ENCODE measurements around the gene OSCP1. TPM values are rescaled to one million over a fixed set of nuclear protein-coding genes. Genes with fewer than 3 reads are reported as not detected.

OSCP1 gene
- polyA plus RNA-seq, 3 donors from 2014 or later = 2.7 TPM; not detected in 2

GRCh38 chr1:36448530-36449056 lies 1.7 kb downstream of the OSCP1 start:
- H3K36me3 Mint-ChIP-seq = no peaks in the 10 kb centered on the region
- peaks cover 19 to 20% of the 10 kb centered on the region in 2 donors for H3K4me1 Mint-ChIP-seq
- peak overlapping the region in 2 of 5 donors; percentile 18 to 44 for H3K4me3 Mint-ChIP-seq
- H3K27me3 Mint-ChIP-seq (ENCODE audit: low read depth in 3 of 3) = peaks cover 8 to 12% (median 11%) of the 10 kb centered on the region in 3 donors
- DNase-seq = no peak
- peak overlapping the region in 3 of 6 donors; percentile 5 to 87 (median 63) for H3K27ac Mint-ChIP-seq
- no peaks in the 10 kb centered on the region for H3K9me3 Mint-ChIP-seq

DNA sequence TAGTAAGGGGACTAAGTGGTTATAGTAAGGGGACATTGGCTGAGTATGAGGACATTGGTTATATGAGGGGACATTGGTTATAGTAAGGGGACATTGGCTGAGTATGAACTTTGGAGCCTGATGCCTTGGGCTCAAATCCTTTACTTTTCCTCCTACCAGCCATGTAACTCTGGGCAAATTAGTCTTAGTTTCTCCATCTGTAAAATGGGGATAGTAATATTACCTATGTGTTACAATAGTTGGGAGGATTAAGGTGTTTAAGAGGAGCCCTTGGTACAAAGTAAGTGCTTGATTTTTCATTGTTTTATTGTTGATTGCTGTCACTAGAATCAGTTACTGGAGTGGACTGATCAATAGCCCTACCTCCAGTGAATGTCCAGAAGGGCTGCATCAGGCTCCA lies 2.8 kb downstream of the OSCP1 start:
- Mint-ChIP-seq H3K36me3 (no peaks in the 10 kb centered on the region), H3K27me3 (ENCODE audit: low read depth in 3 of 3) (peaks cover 8 to 12% (median 8%) of the 10 kb centered on the region in 3 donors), H3K4me3 (no peak overlapping the region), H3K4me1 (peaks cover 18 to 20% of the 10 kb centered on the region in 2 donors), H3K27ac (no peak overlapping the region), H3K9me3 (no peaks in the 10 kb centered on the region)
- no peak for DNase-seq

GRCh38 chr1:36446746-36447145 lies 3.5 kb downstream of the OSCP1 start:
- H3K9me3 Mint-ChIP-seq = no peaks in the 10 kb centered on the region
- no peak overlapping the region for H3K4me3 Mint-ChIP-seq
- H3K27me3 Mint-ChIP-seq (ENCODE audit: low read depth in 3 of 3) = peaks cover 6 to 12% (median 8%) of the 10 kb centered on the region in 3 donors
- H3K4me1 Mint-ChIP-seq = peaks cover 16 to 19% of the 10 kb centered on the region in 2 donors
- H3K27ac Mint-ChIP-seq = no peak overlapping the region
- DNase-seq = no peak
- no peaks in the 10 kb centered on the region for H3K36me3 Mint-ChIP-seq

- H3K4me1 Mint-ChIP-seq = peaks cover 11 to 14% of the 10 kb centered on the region in 2 donors
- peaks cover 6 to 12% (median 7%) of the 10 kb centered on the region in 3 donors for H3K27me3 Mint-ChIP-seq (ENCODE audit: low read depth in 3 of 3)
- no peaks in the 10 kb centered on the region for H3K9me3 Mint-ChIP-seq
- DNase-seq = no peak
- H3K4me3 Mint-ChIP-seq = no peak overlapping the region
- H3K27ac Mint-ChIP-seq = no peak overlapping the region
- H3K36me3 Mint-ChIP-seq = no peaks in the 10 kb centered on the region
Observed at GRCh38 chr1:36446271-36446670, 4.0 kb downstream of the OSCP1 start.

DNA sequence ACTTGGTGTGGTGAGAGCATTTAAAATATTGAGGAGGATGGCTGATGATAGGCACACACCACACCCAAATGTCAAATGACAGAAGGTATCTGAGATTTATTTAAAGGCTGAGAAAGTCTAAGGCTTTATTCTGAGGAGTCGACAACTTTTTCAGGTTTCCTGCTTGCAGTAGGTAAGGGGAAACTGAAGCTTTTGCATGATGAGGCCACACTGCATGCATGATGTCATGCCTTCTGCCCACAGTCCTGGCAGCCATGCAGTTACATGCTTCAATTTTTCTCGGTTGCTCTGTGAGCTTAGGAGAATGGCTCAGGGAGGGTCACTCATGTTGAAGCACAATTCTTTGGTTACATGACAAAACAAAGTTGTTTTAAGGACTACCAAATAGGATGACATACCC lies 7.0 kb downstream of the OSCP1 start:
- Mint-ChIP-seq H3K4me1 (no peaks in the 10 kb centered on the region), H3K27me3 (ENCODE audit: low read depth in 3 of 3) (peaks cover 0 to 2% (median 2%) of the 10 kb centered on the region in 3 donors), H3K36me3 (no peaks in the 10 kb centered on the region), H3K4me3 (no peak overlapping the region), H3K27ac (no peak overlapping the region), H3K9me3 (no peaks in the 10 kb centered on the region)
- DNase-seq = no peak

GRCh38 chr1:36442337-36442736 lies 7.9 kb downstream of the OSCP1 start:
- Mint-ChIP-seq H3K4me1 (no peaks in the 10 kb centered on the region), H3K36me3 (no peaks in the 10 kb centered on the region), H3K4me3 (no peak overlapping the region), H3K27me3 (ENCODE audit: low read depth in 3 of 3) (peaks cover 0 to 2% (median 2%) of the 10 kb centered on the region in 3 donors), H3K9me3 (no peaks in the 10 kb centered on the region), H3K27ac (no peak overlapping the region)
- no peak for DNase-seq

DNA sequence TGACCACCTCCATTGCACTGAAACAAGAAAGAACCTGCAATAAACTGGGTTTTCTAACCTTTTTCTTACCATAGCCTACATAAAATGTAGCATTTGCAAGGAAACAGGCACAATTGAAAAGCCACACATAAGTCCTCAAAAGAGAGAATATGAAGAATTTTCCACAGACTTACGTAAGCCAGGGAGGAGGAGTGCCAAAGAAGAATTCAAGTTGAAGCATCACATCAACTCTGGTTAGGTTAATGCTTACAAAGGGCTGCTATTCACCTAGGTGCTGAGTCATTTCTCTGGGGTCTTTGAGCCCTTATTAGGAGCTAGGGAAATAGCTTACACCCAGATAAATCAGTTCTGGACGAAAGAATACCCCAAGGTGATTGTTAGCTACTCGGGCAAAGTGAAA lies 9.6 kb downstream of the OSCP1 start:
- Mint-ChIP-seq H3K27me3 (ENCODE audit: low read depth in 3 of 3) (peaks cover 0 to 2% (median 2%) of the 10 kb centered on the region in 3 donors), H3K4me3 (no peak overlapping the region), H3K36me3 (no peaks in the 10 kb centered on the region), H3K27ac (no peak overlapping the region), H3K9me3 (no peaks in the 10 kb centered on the region), H3K4me1 (no peaks in the 10 kb centered on the region)
- no peak for DNase-seq

GRCh38 chr1:36440044-36440443 lies 10.2 kb downstream of the OSCP1 start:
- H3K36me3 Mint-ChIP-seq = no peaks in the 10 kb centered on the region

DNA sequence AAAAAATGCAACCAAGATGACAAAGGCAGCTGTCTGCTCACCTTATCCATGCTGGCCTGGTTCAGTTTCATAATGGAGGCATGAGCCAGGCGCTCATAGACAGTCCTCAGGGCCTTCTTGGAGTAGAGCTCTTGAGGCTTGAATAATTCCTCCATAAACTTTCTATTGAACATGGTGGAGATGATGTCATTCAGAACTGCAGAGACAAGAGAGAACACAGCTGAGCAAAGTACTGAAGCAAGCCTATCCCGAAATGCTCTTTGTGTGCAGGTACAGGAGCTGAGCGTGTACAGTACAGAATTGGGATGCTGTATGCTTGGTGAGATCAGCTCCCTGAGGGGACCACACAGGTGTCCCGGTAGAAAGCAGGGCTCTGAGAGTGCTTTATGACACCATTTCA lies 11.5 kb downstream of the OSCP1 start:
- H3K36me3 Mint-ChIP-seq = no peaks in the 10 kb centered on the region
- no peak overlapping the region for H3K4me3 Mint-ChIP-seq
- no peaks in the 10 kb centered on the region for H3K4me1 Mint-ChIP-seq
- no peak for DNase-seq
- H3K9me3 Mint-ChIP-seq = no peaks in the 10 kb centered on the region
- peaks cover 0 to 2% (median 0%) of the 10 kb centered on the region in 3 donors for H3K27me3 Mint-ChIP-seq (ENCODE audit: low read depth in 3 of 3)
- H3K27ac Mint-ChIP-seq = no peak overlapping the region

More at GRCh38 chr1:36440044-36440443, 10.2 kb downstream of the OSCP1 start:
- Mint-ChIP-seq H3K4me1 (no peaks in the 10 kb centered on the region), H3K4me3 (no peak overlapping the region), H3K27me3 (ENCODE audit: low read depth in 3 of 3) (peaks cover 0 to 2% (median 2%) of the 10 kb centered on the region in 3 donors), H3K27ac (no peak overlapping the region), H3K9me3 (no peaks in the 10 kb centered on the region)
- DNase-seq = no peak

- H3K27me3 Mint-ChIP-seq (ENCODE audit: low read depth in 3 of 3) = peaks cover 0 to 2% (median 2%) of the 10 kb centered on the region in 3 donors
- no peaks in the 10 kb centered on the region for H3K4me1 Mint-ChIP-seq
- no peaks in the 10 kb centered on the region for H3K9me3 Mint-ChIP-seq
- H3K36me3 Mint-ChIP-seq = no peaks in the 10 kb centered on the region
- DNase-seq = no peak
- no peak overlapping the region for H3K4me3 Mint-ChIP-seq
- H3K27ac Mint-ChIP-seq = no peak overlapping the region
Observed at GRCh38 chr1:36436821-36437220, 13.4 kb downstream of the OSCP1 start.

DNA sequence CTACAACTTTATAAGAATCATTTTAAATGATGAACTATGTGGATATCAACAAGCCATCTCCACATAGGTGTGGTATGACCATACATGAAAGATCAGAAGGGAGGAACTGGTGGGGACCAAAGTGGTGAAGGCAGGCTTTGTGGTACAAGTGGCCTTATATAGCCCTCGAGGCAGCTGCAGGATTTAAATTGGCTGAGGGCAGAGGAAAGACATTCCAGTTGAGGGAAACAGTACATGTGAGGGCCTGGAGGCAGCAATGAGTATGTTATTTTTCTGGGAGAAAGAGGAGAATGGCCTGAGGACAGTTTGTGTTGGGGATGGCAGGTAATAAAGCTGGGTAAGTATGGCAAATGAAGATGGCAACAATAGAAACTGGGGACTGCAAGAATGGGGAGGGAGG lies 17.1 kb downstream of the OSCP1 start:
- Mint-ChIP-seq H3K4me1 (no peaks in the 10 kb centered on the region), H3K36me3 (peaks cover 0 to 6% (median 5%) of the 10 kb centered on the region in 3 donors), H3K9me3 (no peaks in the 10 kb centered on the region), H3K27me3 (ENCODE audit: low read depth in 3 of 3) (peaks cover 0 to 2% (median 0%) of the 10 kb centered on the region in 3 donors), H3K27ac (no peak overlapping the region), H3K4me3 (no peak overlapping the region)
- DNase-seq = no peak

- Mint-ChIP-seq H3K36me3 (peaks cover 0 to 6% (median 5%) of the 10 kb centered on the region in 3 donors), H3K4me1 (no peaks in the 10 kb centered on the region)
Observed at GRCh38 chr1:36432616-36433015, 17.6 kb downstream of the OSCP1 start.

GRCh38 chr1:36425791-36426190 lies 24.5 kb downstream of the OSCP1 start:
- no peak for DNase-seq
- H3K4me1 Mint-ChIP-seq = peaks cover 2 to 4% of the 10 kb centered on the region in 2 donors
- H3K9me3 Mint-ChIP-seq = no peaks in the 10 kb centered on the region
- H3K36me3 Mint-ChIP-seq = peaks cover 1% of the 10 kb centered on the region in 3 donors
- peak overlapping the region in 2 of 6 donors; percentile 10 to 27 for H3K27ac Mint-ChIP-seq
- no peaks in the 10 kb centered on the region for H3K27me3 Mint-ChIP-seq (ENCODE audit: low read depth in 3 of 3)
- H3K4me3 Mint-ChIP-seq = no peak overlapping the region

More at GRCh38 chr1:36432616-36433015, 17.6 kb downstream of the OSCP1 start:
- no peaks in the 10 kb centered on the region for H3K9me3 Mint-ChIP-seq
- no peak overlapping the region for H3K27ac Mint-ChIP-seq
- no peak for DNase-seq
- H3K4me3 Mint-ChIP-seq = no peak overlapping the region
- peaks cover 0 to 2% (median 0%) of the 10 kb centered on the region in 3 donors for H3K27me3 Mint-ChIP-seq (ENCODE audit: low read depth in 3 of 3)

GRCh38 chr1:36421649-36422048 lies 28.6 kb downstream of the OSCP1 start:
- Mint-ChIP-seq H3K36me3 (peaks cover 4% of the 10 kb centered on the region in 3 donors), H3K27me3 (ENCODE audit: low read depth in 3 of 3) (no peaks in the 10 kb centered on the region), H3K9me3 (no peaks in the 10 kb centered on the region), H3K4me3 (no peak overlapping the region), H3K27ac (no peak overlapping the region), H3K4me1 (peaks cover 7 to 9% of the 10 kb centered on the region in 2 donors)
- no peak for DNase-seq

DNA sequence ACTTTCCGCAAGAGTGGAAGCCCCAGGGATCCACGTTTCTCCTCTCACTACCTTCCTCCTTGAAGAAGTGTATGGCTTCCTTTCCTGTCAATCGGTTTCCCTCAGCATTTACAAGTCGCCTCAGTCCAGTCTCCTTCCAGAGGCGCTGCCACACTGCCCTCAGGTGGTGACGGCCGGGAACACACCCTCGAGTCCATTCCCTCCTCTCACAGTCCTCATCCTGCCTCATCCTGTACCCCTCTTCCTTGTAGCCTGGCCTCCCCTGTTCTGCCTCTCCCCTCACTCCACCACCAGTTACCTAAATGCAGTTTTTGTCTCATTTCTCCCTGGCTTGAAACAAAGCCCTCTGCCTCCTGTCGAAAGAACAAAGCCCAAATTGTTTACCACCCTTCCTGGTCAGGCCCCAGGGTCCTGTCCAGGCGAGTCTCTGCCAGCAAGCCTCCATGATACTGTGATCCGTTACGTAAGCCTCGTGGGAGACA lies 29.4 kb downstream of the OSCP1 start:
- Mint-ChIP-seq H3K4me1 (peaks cover 7 to 9% of the 10 kb centered on the region in 2 donors), H3K36me3 (peaks cover 4 to 5% (median 4%) of the 10 kb centered on the region in 3 donors), H3K27ac (peak overlapping the region in 4 of 6 donors; percentile 7 to 83 (median 30)), H3K27me3 (ENCODE audit: low read depth in 3 of 3) (no peaks in the 10 kb centered on the region), H3K9me3 (no peaks in the 10 kb centered on the region), H3K4me3 (no peak overlapping the region)
- DNase-seq = peak; percentile 77 to 81 (median 77)
